HepG2 (cell line): ENCODE data around the gene ARL6. TPM values are rescaled to one million over a fixed set of nuclear protein-coding genes. Genes with fewer than 3 reads are reported as not detected.

Source experiments
- CREB3 ChIP-seq: sonication (generic); formaldehyde crosslinking; IDR thresholded peaks from 2 replicates; pipeline ENCODE4 v1.5.0; 2020; ENCODE audit warnings: missing genetic modification reagents
- HDAC1 ChIP-seq: sonication (generic); formaldehyde crosslinking; IDR thresholded peaks from 2 replicates; pipeline ENCODE4 v1.5.1; 2020; ENCODE audit warnings: mild to moderate bottlenecking, missing genetic modification reagents
- KDM5B ChIP-seq: sonication (generic); formaldehyde crosslinking; IDR thresholded peaks from 2 replicates; pipeline ENCODE4 v1.4.0; 2020; ENCODE audit warnings: missing genetic modification reagents, mild to moderate bottlenecking, borderline replicate concordance
- KMT2A ChIP-seq: sonication (generic); formaldehyde crosslinking; IDR thresholded peaks from 2 replicates; pipeline ENCODE4 v1.4.0; 2020; ENCODE audit warnings: missing genetic modification reagents
- MYPOP ChIP-seq: sonication (generic); formaldehyde crosslinking; IDR thresholded peaks from 2 replicates; pipeline ENCODE4 v1.8.1; 2023; ENCODE audit warnings: mild to moderate bottlenecking, moderate library complexity, missing genetic modification reagents
- NONO ChIP-seq, 2 experiments: fragments of 450-650 bp in 1 of 2; sonication (generic) in 1 of 2; formaldehyde crosslinking in 1 of 2; IDR thresholded peaks in 1 of 2; conservative IDR thresholded peaks in 1 of 2; 2 replicates each; pipeline versions ENCODE4 v1.6.1 to v1.8.0; 2017 to 2022; ENCODE audit warnings: mild to moderate bottlenecking in 1 of 2, missing genetic modification reagents in 1 of 2, moderate library complexity in 1 of 2
- SNAI1 ChIP-seq: sonication (generic); formaldehyde crosslinking; IDR thresholded peaks from 2 replicates; pipeline ENCODE4 v1.5.0; 2020; ENCODE audit warnings: mild to moderate bottlenecking, missing genetic modification reagents, borderline replicate concordance
- ZHX1 ChIP-seq: sonication (generic); formaldehyde crosslinking; IDR thresholded peaks from 2 replicates; pipeline ENCODE4 v1.8.1; 2022; ENCODE audit warnings: low read depth, mild to moderate bottlenecking, missing genetic modification reagents
- ZKSCAN5 ChIP-seq: sonication (generic); formaldehyde crosslinking; IDR thresholded peaks from 2 replicates; pipeline ENCODE4 v1.5.1; 2020; ENCODE audit warnings: mild to moderate bottlenecking, missing genetic modification reagents
- ZNF12 ChIP-seq: sonication (generic); formaldehyde crosslinking; IDR thresholded peaks from 2 replicates; pipeline ENCODE4 v1.5.0; 2020; ENCODE audit warnings: missing genetic modification reagents
- ZNF142 ChIP-seq: sonication (generic); formaldehyde crosslinking; IDR thresholded peaks from 2 replicates; pipeline ENCODE4 v1.4.0; 2020; ENCODE audit warnings: missing genetic modification reagents
- ZNF18 ChIP-seq: sonication (generic); formaldehyde crosslinking; IDR thresholded peaks from 2 replicates; pipeline ENCODE4 v1.8.0; 2022; ENCODE audit warnings: mild to moderate bottlenecking, missing genetic modification reagents; ENCODE audit not compliant: insufficient replicate concordance
- ZNF598 ChIP-seq: sonication (generic); formaldehyde crosslinking; IDR thresholded peaks from 2 replicates; pipeline ENCODE4 v1.5.1; 2020; ENCODE audit warnings: mild to moderate bottlenecking, missing genetic modification reagents, borderline replicate concordance
- ZNF709 ChIP-seq: sonication (generic); formaldehyde crosslinking; IDR thresholded peaks from 2 replicates; pipeline ENCODE4 v1.5.0; 2020; ENCODE audit warnings: mild to moderate bottlenecking, missing genetic modification reagents
- ZSCAN29 ChIP-seq: sonication (generic); formaldehyde crosslinking; conservative IDR thresholded peaks from 2 replicates; pipeline ENCODE4 v1.4.0; 2020; ENCODE audit warnings: mild to moderate bottlenecking, missing genetic modification reagents
- polyA plus RNA-seq, 8 experiments: library from polyadenylated mRNA; depleted of rRNA in 3 of 8; stranded (reverse) in 7 of 8; unstranded in 1 of 8; fragments of >200 nt; fragmentation: Illumina TruSeq in 4 of 8; extraction: Trizol in 4 of 8; gene quantifications; 2 replicates each; pipeline versions ENCODE4 v1.2.1 to v1.2.3, GENCODE V29; 2011 to 2016; ENCODE audit warnings: low read depth in 4 of 8, missing spikeins in 1 of 8, mixed read lengths in 1 of 8; ENCODE audit not compliant: insufficient read depth in 1 of 8
- total RNA-seq, 5 experiments: library from RNA; depleted of rRNA; stranded (reverse); fragments of >200 nt; fragmentation: Illumina TruSeq; extraction: Trizol; gene quantifications; 2 replicates each; pipeline ENCODE4 v1.2.3, GENCODE V29; 2016; ENCODE audit warnings: low read depth in 1 of 5

Gene ARL6
- total and polyA plus RNA-seq, 2 of the 13 experiments (the other 11 are each of a cell fraction or from before 2014, with no cell fraction given) = 1.3 to 3.7 TPM

- TF ChIP-seq ZHX1 (no peak), ZKSCAN5 (no peak), NONO (IDR thresholded peaks at IDR 0.05) (no peak), NONO (CRISPR knock-in tag; conservative IDR thresholded peaks at IDR 0.05) (peak; percentile 40; the same call in 1 of the 2 replicates), KMT2A (CRISPR knock-in tag) (no peak; the same call in 1 of the 2 replicates), ZNF12 (CRISPR knock-in tag) (no peak), ZNF142 (CRISPR knock-in tag) (peak; percentile 34; the same call in 1 of the 2 replicates), CREB3 (CRISPR knock-in tag) (peak; percentile 74; the same call in 1 of the 2 replicates), HDAC1 (CRISPR knock-in tag) (peak; percentile 26; the same call in 1 of the 2 replicates), MYPOP (peak; percentile 95), ZSCAN29 (CRISPR knock-in tag) (0 out of 2 replicates have a peak, but pooled peaks have one; percentile 31), ZNF598 (0 out of 2 replicates have a peak, but pooled peaks have one; percentile 69), ZNF18 (CRISPR knock-in tag) (peak; percentile 36), KDM5B (peak; percentile 86; the same call in 1 of the 2 replicates), ZNF709 (no peak; the same call in 1 of the 2 replicates), SNAI1 (CRISPR knock-in tag) (0 out of 2 replicates have a peak, but pooled peaks have one; percentile 32)
These were observed 57.3 kb downstream of the ARL6 start, which contains the start of gene CRYBG3 (continued) for GRCh38 chr3:97821774-97822358.
